ENCODE measurements around the gene SLC35B2. TPM values are rescaled to one million over a fixed set of nuclear protein-coding genes. Genes with fewer than 3 reads are reported as not detected.

SLC35B2 gene
- total RNA-seq, 2 experiments from 2014 or later: 6.4 to 7.0 TPM

GRCh38 chr6:44211284-44211683 is 46.0 kb downstream of the SLC35B2 start:
- Histone ChIP-seq H3K9me3 (ENCODE audit: control insufficient read depth in 1 of 2, insufficient read depth in 1 of 2, low read length in 2 of 2) (no peaks in the 10 kb centered on the region), H3K27ac (ENCODE audit: low read depth in 1 of 2, low read length in 2 of 2) (no peak overlapping the region), H3K4me1 (ENCODE audit: insufficient read depth, low read length) (no peaks in the 10 kb centered on the region), H3K4me3 (ENCODE audit: low read length) (no peak overlapping the region), H3K27me3 (ENCODE audit: control insufficient read depth in 1 of 2, insufficient read depth in 2 of 2, low read length in 2 of 2) (no peaks in the 10 kb centered on the region), H3K36me3 (ENCODE audit: insufficient read depth, low read length) (no peaks in the 10 kb centered on the region)
- no peak for TF ChIP-seq CTCF (IDR thresholded peaks at IDR 0.05)
- DNase-seq: no peak
- POLR2A ChIA-PET: no interaction called here
- H3K9me3 Mint-ChIP-seq: no peaks in the 10 kb centered on the region
- peaks cover 4% of the 10 kb centered on the region for H3K27me3 Mint-ChIP-seq
- intact Hi-C loops (cut with DNase I, micrococcal nuclease): no loop called here
- no peaks in the 10 kb centered on the region for H3K36me3 Mint-ChIP-seq (ENCODE audit: low read depth)
- no peak overlapping the region for H3K27ac Mint-ChIP-seq
- no peaks in the 10 kb centered on the region for H3K4me1 Mint-ChIP-seq (ENCODE audit: low read depth)
- H3K4me3 Mint-ChIP-seq: no peak overlapping the region
- ATAC-seq (ENCODE audit: poor library complexity): no peak
- CTCF ChIA-PET: interaction anchor here (1.4 kb wide), 1 partner anchor 10 kb away, joined by 4 read pairs; no protein-coding TSS in a partner anchor

GRCh38 chr6:44207966-44208365 is 49.4 kb downstream of the SLC35B2 start:
- DNase-seq (no peak), ATAC-seq (ENCODE audit: poor library complexity) (no peak)
- Mint-ChIP-seq H3K36me3 (ENCODE audit: low read depth) (no peaks in the 10 kb centered on the region), H3K4me3 (no peak overlapping the region), H3K4me1 (ENCODE audit: low read depth) (no peaks in the 10 kb centered on the region), H3K27ac (no peak overlapping the region), H3K9me3 (no peaks in the 10 kb centered on the region), H3K27me3 (no peaks in the 10 kb centered on the region)
- POLR2A ChIA-PET: no interaction called here
- no peak for TF ChIP-seq CTCF (IDR thresholded peaks at IDR 0.05)
- Histone ChIP-seq H3K4me3 (ENCODE audit: low read length) (no peak overlapping the region), H3K4me1 (ENCODE audit: insufficient read depth, low read length) (no peaks in the 10 kb centered on the region), H3K27me3 (ENCODE audit: control insufficient read depth in 1 of 2, insufficient read depth in 2 of 2, low read length in 2 of 2) (no peaks in the 10 kb centered on the region), H3K9me3 (ENCODE audit: control insufficient read depth in 1 of 2, insufficient read depth in 1 of 2, low read length in 2 of 2) (no peaks in the 10 kb centered on the region), H3K36me3 (ENCODE audit: insufficient read depth, low read length) (no peaks in the 10 kb centered on the region), H3K27ac (ENCODE audit: low read depth in 1 of 2, low read length in 2 of 2) (no peak overlapping the region)
- intact Hi-C loops (cut with DNase I, micrococcal nuclease): no loop called here
- CTCF ChIA-PET: no interaction called here

Other genes with a start within 250 kb of the SLC35B2 start
- 10 to 100 TPM; 10.4 to 11.5 TPM for gene MRPL14, start 130.1 kb downstream of the SLC35B2 start, total RNA-seq
- 10 to 100 TPM; 11.4 to 12.8 TPM for gene TMEM63B, start 130.0 kb downstream of the SLC35B2 start, total RNA-seq
- gene CAPN11, start 98.7 kb downstream of the SLC35B2 start, total RNA-seq: 1 to 10 TPM; 1.3 to 1.5 TPM
- not detected for gene MYMX, start 40.6 kb downstream of the SLC35B2 start, total RNA-seq
- gene SLC29A1, start 33.9 kb downstream of the SLC35B2 start, total RNA-seq: 1 to 10 TPM in 1 of 2 experiments, under 1 TPM in 1; 0.67 to 1.3 TPM
- 100 to 1,000 TPM; 401 to 405 TPM for gene HSP90AB1, start 10.4 kb downstream of the SLC35B2 start, total RNA-seq
- 10 to 100 TPM; 43.0 to 43.1 TPM for gene NFKBIE, start 8.0 kb upstream of the SLC35B2 start, total RNA-seq
- gene TMEM151B, start 12.9 kb upstream of the SLC35B2 start, total RNA-seq: not detected
- gene AARS2, start 55.8 kb upstream of the SLC35B2 start, total RNA-seq: 10 to 100 TPM; 12.0 to 12.7 TPM
- gene SPATS1, start 85.1 kb upstream of the SLC35B2 start, total RNA-seq: not detected
- gene CDC5L, start 130.2 kb upstream of the SLC35B2 start, total RNA-seq: 10 to 100 TPM; 18.9 to 19.9 TPM